ENCODE data around the gene SPDYE1.
"Not testable (repeated sequence)": the region's sequence is repeated elsewhere in the genome, so short reads cannot be mapped to it uniquely, and the experiment has no call there.

DNA sequence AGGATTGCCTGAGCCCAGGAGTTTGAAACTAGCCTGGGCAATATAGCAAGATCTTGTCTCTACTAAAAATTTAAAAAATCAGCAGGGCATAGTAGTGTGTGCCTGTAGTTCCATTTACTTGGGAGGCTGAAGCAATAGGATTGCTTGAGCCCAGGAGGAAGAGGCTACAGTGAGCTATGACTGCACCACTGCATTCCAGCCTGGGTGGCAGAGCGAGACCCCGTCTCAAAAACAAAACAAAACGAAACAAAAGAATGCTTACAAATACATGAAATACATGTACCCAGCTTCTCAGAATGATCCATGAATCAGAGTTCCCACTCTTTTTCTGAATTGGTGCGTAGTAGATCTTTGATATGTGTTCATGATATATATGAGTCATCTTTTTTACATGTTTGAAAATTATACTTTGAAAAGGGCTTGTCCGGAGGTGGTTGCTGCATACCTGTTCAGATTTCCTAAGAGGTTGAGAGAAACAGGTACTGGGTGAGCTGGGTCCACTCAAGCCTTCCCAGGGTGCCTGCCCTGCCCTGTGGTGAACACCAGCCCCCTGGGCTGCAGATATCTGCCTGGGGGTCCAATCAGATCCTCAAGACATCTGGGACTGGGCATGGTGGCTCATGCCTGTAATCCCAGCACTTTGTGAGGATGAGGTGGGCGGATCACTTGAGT lies 25.2 kb downstream of the SPDYE1 start:
- TF ChIP-seq, protein P1, sequence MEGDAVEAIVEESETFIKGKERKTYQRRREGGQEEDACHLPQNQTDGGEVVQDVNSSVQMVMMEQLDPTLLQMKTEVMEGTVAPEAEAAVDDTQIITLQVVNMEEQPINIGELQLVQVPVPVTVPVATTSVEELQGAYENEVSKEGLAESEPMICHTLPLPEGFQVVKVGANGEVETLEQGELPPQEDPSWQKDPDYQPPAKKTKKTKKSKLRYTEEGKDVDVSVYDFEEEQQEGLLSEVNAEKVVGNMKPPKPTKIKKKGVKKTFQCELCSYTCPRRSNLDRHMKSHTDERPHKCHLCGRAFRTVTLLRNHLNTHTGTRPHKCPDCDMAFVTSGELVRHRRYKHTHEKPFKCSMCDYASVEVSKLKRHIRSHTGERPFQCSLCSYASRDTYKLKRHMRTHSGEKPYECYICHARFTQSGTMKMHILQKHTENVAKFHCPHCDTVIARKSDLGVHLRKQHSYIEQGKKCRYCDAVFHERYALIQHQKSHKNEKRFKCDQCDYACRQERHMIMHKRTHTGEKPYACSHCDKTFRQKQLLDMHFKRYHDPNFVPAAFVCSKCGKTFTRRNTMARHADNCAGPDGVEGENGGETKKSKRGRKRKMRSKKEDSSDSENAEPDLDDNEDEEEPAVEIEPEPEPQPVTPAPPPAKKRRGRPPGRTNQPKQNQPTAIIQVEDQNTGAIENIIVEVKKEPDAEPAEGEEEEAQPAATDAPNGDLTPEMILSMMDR (IDR thresholded peaks at IDR 0.05; ENCODE audit: low read depth, low read length, missing input control) = not testable (repeated sequence)
- TF ChIP-seq SP1, YY1, RAD21 (IDR thresholded peaks at IDR 0.05): not testable (repeated sequence)
- TF ChIP-seq, protein P2, sequence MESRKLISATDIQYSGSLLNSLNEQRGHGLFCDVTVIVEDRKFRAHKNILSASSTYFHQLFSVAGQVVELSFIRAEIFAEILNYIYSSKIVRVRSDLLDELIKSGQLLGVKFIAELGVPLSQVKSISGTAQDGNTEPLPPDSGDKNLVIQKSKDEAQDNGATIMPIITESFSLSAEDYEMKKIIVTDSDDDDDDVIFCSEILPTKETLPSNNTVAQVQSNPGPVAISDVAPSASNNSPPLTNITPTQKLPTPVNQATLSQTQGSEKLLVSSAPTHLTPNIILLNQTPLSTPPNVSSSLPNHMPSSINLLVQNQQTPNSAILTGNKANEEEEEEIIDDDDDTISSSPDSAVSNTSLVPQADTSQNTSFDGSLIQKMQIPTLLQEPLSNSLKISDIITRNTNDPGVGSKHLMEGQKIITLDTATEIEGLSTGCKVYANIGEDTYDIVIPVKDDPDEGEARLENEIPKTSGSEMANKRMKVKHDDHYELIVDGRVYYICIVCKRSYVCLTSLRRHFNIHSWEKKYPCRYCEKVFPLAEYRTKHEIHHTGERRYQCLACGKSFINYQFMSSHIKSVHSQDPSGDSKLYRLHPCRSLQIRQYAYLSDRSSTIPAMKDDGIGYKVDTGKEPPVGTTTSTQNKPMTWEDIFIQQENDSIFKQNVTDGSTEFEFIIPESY (IDR thresholded peaks at IDR 0.05) = not testable (repeated sequence)
- TF ChIP-seq, protein P3, sequence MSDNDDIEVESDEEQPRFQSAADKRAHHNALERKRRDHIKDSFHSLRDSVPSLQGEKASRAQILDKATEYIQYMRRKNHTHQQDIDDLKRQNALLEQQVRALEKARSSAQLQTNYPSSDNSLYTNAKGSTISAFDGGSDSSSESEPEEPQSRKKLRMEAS (IDR thresholded peaks at IDR 0.05) = not testable (repeated sequence)
- TF ChIP-seq, protein P4, sequence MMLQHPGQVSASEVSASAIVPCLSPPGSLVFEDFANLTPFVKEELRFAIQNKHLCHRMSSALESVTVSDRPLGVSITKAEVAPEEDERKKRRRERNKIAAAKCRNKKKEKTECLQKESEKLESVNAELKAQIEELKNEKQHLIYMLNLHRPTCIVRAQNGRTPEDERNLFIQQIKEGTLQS (IDR thresholded peaks at IDR 0.05) = not testable (repeated sequence)
